Fibroblast of peridontal ligament (primary cell): ENCODE measurements around the gene FEM1A.
"Not testable (repeated sequence)": the region's sequence is repeated elsewhere in the genome, so short reads cannot be mapped to it uniquely, and the experiment has no call there.

Source experiments
- DNase-seq: peaks from one replicate; pipeline ENCODE4 v3.0.0-alpha.2; 2010; ENCODE audit errors: extremely low read depth

Gene FEM1A

GRCh38 chr19:4773047-4773640 lies 18.4 kb upstream of the FEM1A start:
- no peak for DNase-seq

GRCh38 chr19:4774136-4774535 lies 17.4 kb upstream of the FEM1A start:
- DNase-seq: no peak

GRCh38 chr19:4775627-4776152 lies 15.8 kb upstream of the FEM1A start:
- no peak for DNase-seq

DNA sequence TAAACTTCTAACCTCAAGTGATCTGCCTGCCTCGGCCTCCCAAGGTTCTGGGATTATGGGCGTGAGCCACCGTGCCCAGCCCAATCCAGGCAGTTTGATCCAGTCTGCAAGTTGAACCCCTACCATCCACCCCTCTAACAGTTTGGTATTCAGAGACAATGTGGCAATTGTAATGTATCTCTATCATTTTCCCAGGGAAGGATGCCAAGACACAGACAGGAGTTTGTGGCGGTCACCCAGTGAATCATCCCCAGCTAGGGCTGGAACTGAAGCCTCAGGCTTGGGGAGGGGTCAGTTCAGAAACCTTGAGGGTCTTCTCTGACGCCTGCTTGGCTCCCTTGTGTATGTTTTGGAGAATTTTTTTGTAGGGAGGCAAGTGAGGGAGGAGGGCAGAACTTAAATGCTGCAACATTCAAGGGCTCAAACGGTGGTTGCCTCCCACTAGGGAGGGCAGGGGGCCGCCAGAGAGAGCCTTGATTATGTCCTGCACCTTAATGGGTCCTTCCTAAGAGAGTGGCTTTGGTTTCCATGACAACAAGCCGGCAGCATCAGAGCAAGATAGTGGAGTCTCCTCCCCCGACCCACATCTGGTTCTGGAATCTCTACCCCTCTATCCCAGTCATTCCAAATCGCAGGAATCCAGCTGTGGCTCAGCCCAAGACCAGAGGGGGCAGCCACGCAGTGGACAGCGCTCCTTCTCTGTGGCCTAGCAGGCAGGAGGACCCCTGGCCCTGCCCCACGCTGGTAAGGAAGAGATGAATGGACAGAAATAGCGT lies 14.9 kb upstream of the FEM1A start:
- DNase-seq: no peak

- not testable (repeated sequence) for DNase-seq
Measured at GRCh38 chr19:4778124-4778523, 13.4 kb upstream of the FEM1A start.

GRCh38 chr19:4780860-4781259 lies 10.7 kb upstream of the FEM1A start:
- no peak for DNase-seq

DNA sequence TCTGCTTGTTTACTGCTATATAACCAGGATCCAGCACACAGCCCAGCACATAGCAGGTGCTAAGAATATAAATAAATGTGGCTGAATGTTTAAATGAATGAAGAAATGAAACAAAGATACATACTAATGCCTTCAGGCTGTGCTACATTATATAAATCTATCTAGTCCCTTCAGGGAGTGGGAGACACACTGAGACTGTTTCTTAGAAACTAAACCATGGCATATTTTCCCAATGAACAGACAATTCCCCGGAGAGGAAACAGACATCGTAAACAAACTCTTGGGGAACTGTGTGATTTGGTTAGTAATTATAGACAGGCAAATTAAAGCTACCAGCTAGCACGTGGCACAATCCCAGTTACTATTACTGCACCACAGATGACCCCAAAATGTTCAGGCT lies 9.7 kb upstream of the FEM1A start:
- no peak for DNase-seq

- not testable (repeated sequence) for DNase-seq
Measured at GRCh38 chr19:4786412-4787016, 5.0 kb upstream of the FEM1A start.

DNA sequence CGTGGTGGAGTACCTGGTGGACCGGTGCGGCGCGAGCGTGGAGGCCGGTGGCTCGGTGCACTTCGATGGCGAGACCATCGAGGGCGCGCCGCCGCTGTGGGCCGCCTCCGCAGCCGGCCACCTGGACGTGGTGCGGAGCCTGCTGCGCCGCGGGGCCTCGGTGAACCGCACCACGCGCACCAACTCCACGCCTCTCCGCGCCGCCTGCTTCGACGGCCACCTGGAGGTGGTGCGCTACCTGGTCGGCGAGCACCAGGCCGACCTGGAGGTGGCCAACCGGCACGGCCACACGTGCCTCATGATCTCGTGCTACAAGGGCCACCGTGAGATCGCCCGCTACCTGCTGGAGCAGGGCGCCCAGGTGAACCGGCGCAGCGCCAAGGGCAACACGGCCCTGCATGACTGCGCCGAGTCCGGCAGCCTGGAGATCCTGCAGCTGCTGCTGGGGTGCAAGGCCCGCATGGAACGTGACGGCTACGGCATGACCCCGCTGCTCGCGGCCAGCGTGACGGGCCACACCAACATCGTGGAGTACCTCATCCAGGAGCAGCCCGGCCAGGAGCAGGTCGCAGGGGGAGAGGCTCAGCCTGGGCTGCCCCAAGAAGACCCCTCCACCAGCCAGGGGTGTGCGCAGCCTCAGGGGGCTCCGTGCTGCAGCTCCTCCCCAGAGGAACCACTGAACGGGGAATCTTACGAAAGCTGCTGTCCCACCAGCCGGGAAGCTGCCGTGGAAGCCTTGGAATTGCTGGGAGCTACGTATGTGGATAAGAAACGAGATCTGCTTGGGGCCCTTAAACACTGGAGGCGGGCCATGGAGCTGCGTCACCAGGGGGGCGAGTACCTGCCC lies 708 bp downstream of the FEM1A start:
- DNase-seq: not testable (repeated sequence)

DNA sequence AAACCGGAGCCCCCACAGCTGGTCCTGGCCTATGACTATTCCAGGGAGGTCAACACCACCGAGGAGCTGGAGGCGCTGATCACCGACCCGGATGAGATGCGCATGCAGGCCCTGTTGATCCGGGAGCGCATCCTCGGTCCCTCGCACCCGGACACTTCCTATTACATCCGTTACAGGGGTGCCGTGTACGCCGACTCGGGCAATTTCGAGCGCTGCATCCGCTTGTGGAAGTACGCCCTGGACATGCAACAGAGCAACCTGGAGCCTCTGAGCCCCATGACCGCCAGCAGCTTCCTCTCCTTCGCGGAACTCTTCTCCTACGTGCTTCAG lies 1.3 kb downstream of the FEM1A start:
- DNase-seq: not testable (repeated sequence)

DNA sequence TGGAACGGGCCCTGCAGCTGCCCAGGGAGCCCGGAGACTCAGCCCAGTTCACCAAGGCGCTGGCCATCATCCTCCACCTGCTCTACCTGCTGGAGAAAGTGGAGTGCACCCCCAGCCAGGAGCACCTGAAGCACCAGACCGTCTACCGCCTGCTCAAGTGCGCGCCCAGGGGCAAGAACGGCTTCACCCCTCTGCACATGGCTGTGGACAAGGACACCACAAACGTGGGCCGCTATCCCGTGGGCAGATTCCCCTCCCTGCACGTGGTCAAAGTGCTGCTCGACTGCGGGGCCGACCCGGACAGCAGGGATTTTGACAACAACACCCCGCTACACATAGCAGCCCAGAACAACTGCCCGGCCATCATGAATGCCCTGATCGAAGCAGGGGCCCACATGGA lies 1.7 kb downstream of the FEM1A start:
- DNase-seq: not testable (repeated sequence)

DNA sequence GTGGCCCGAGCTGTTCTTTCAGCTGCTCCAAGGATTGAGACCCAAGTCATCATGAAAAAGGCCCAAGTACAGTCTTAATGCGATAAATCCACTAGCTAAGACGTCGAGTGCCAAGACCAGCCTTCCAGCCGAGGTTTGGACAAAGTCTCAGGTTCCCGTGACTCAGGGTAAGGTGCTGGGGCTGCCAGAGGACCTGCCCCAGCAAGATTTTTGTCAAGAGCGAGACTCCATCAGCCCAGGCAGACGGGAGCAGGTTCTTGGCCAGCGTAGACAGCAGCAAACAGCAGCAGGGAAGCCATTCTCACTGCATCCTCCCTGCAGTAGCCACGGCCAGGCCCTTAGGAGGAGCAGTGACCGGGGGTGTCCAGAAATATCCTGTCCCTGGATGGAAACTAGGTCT lies 3.4 kb downstream of the FEM1A start:
- no peak for DNase-seq

DNA sequence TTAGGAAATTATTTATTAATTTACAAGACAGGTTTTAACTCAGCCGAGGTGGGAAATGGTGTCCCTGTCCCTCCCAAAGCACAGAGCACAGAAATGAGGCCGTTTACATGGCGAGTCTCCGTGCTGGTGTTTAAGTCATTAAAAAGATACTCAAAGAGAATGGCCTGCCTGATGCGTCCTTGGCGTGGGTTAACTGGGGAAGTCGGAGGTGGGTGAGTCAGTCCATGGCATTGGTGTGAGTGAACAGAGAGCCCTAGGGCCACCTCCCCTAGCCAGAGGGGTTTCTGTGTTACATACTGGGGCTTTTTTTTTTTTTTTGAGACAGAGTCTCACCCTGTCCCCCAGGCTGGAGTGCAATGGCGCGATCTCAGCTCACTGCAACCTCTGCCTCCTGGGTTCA lies 3.9 kb downstream of the FEM1A start:
- DNase-seq: no peak

- DNase-seq: no peak
Measured at GRCh38 chr19:4800591-4801081, 9.1 kb downstream of the FEM1A start.

DNA sequence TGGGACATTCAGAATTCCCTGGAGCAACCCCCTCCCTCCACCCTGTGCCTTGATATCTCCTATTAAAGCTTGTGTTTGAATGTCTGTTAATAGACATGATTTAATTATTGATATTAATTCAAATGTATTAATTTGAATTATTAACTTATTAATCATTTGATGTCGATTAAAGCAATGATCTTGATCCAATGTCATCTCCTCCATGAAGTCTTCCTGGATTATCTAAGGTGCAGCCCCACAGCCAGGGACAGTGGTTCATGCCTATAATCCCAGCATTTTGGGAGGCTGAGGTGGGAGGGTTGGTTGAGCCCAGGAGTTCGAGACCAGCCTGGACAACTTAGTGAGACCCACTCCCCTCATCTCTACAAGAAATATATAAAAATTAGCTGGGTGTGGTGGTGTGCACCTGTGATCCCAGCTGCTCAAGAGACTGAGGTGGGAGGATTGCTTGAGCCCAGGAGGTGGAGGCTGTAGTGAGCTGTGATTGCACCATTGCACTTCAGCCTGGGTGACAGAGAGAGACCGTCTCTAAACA lies 9.6 kb downstream of the FEM1A start:
- DNase-seq: no peak

- DNase-seq: no peak
Measured at GRCh38 chr19:4802711-4803110, 11.2 kb downstream of the FEM1A start.

- DNase-seq: peak; percentile 38
Measured at GRCh38 chr19:4803736-4804695, 12.5 kb downstream of the FEM1A start.

- not testable (repeated sequence) for DNase-seq
Measured at GRCh38 chr19:4805140-4805539, 13.6 kb downstream of the FEM1A start.

DNA sequence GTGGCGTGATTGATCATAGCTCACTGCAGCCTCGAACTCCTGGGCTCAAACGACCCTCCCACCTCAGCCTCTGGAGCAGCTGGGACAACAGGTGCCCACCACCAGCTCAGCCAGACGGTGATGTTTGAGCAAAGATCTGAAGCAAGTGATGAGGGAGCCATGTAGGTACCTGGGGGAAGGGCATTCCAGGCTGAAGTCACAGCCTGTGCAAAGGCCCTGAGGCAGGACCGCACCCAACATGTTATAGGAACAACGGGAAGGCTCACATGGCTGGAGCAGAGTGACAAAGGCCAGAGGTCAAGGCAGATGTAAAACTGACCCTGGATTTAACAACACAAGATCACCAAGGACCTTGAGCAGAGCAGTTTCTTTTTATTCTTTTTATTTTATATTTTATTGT lies 14.8 kb downstream of the FEM1A start:
- no peak for DNase-seq

GRCh38 chr19:4807188-4807587 lies 15.7 kb downstream of the FEM1A start:
- DNase-seq: no peak
